PC-3 (cell line): Measurements from ENCODE around the gene GSG1L.

Experiments
- CTCF ChIP-seq: fragments of 300-600 bp; sonication (generic); conservative IDR thresholded peaks from 2 replicates; pipeline ENCODE4 v1.5.1; 2017; ENCODE audit warnings: antibody characterized with exemption, low read depth, mild to moderate bottlenecking, low read length
- EZH2 ChIP-seq: fragments of 300-600 bp; sonication (generic); IDR thresholded peaks from one replicate; pipeline ENCODE4 v1.6.1; 2017; ENCODE audit warnings: antibody characterized with exemption, mild to moderate bottlenecking, low read length; ENCODE audit not compliant: unreplicated experiment

GRCh38 chr16:28110977-28111376, 47.5 kb upstream of the GSG1L start:
- TF ChIP-seq CTCF = no peak
- TF ChIP-seq EZH2 = no peak
